Effector memory CD4-positive, alpha-beta T cell (primary cell): ENCODE results near the gene RBM15B.

Experiments used
- DNase-seq, 3 donors: peaks; one replicate each; pipeline ENCODE4 v3.0.0-alpha.2; 2020
- H3K27ac ChIP-seq: 2 replicates; pipeline ENCODE4 v1.7.0; 2013; ENCODE audit warnings: mild to moderate bottlenecking, low read length, moderate library complexity; ENCODE audit not compliant: insufficient read depth, poor library complexity, severe bottlenecking
- H3K27me3 ChIP-seq: replicated peaks from 2 replicates; pipeline ENCODE4 v1.7.0; 2013; ENCODE audit warnings: mild to moderate bottlenecking, low read length; ENCODE audit not compliant: insufficient read depth, control insufficient read depth, poor library complexity, severe bottlenecking
- H3K36me3 ChIP-seq: 2 replicates; pipeline ENCODE4 v1.7.0; 2013; ENCODE audit warnings: mild to moderate bottlenecking, low read length, moderate library complexity; ENCODE audit not compliant: control insufficient read depth, insufficient read depth
- H3K4me1 ChIP-seq: 2 replicates; pipeline ENCODE4 v1.7.0; 2013; ENCODE audit warnings: low read length, mild to moderate bottlenecking; ENCODE audit not compliant: control insufficient read depth, insufficient read depth, poor library complexity, severe bottlenecking
- H3K4me3 ChIP-seq: 2 replicates; pipeline ENCODE4 v1.7.0; 2013; ENCODE audit warnings: low read length, low read depth, mild to moderate bottlenecking; ENCODE audit not compliant: insufficient read depth, poor library complexity, severe bottlenecking
- H3K9me3 ChIP-seq: 2 replicates; pipeline ENCODE4 v1.7.0; 2013; ENCODE audit warnings: mild to moderate bottlenecking, low read length, moderate library complexity; ENCODE audit not compliant: control insufficient read depth

RBM15B gene

DNA sequence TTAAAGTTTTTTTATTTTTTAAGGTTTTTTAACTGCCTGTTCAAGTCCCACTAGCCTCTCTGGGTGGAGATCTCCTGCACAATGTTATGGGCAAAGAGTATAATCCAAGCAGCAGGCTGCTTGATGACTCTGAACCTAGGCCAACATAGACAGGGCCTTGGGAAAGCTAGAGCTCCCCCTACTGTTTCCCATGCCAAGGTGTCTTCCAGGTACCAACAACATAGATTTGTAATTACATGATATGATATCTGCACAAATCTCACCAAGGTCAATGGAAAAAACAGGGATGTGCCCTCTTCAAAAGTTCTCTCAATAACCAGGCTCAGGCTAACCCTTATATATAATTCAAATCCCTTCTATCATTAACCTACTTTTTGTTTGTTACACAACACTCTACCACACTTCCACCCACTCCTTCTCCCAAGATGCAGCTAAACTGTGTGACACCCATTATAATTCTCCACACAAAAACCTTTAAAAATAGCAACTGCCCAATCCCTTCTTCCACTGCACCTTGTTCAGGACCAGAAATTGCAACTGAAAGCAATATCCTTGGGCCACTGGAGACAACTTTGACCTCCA is 43.8 kb downstream of the RBM15B start:
- no peaks in the 10 kb centered on the region for H3K9me3 ChIP-seq
- H3K27me3 ChIP-seq = no peaks in the 10 kb centered on the region
- no peak overlapping the region for H3K27ac ChIP-seq
- peak in 2 of 3 donors; percentile 5 to 12 for DNase-seq
- no peak overlapping the region for H3K4me3 ChIP-seq
- H3K4me1 ChIP-seq = no peaks in the 10 kb centered on the region
- H3K36me3 ChIP-seq = peaks cover 17% of the 10 kb centered on the region

DNA sequence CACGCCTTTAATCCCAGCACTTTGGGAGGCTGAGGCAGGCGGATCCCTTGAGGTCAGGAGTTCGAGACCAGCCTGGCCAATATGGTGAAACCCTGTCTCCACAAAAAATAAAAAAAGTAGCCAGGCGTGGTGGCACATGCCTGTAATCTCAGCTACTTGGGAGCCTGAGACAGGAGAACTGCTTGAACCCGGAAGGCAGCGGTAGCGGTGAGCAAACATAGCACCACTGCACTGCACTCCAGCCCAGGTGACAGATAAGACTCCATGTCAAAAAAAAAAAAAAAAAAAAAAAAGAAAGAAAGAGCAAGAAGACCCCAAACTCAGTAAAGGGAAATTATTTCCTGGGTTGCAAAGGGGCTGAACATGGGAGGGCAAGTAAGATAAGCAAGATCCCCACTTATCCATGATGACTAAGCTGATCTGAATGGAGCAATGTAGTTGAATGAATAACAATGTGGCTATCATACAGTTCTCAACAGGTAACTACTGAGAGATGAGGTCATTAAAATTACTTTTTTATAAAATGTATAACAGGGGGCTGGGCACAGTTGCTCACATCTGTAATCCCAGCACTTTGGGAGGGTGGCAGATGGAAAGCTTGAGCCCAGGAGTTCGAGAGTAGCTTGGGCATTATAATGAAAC is 46.0 kb downstream of the RBM15B start:
- Histone ChIP-seq H3K36me3 (peaks cover 17% of the 10 kb centered on the region), H3K4me3 (no peak overlapping the region), H3K4me1 (peaks cover 6% of the 10 kb centered on the region), H3K27ac (no peak overlapping the region), H3K27me3 (no peaks in the 10 kb centered on the region), H3K9me3 (no peaks in the 10 kb centered on the region)
- DNase-seq = no peak

DNA sequence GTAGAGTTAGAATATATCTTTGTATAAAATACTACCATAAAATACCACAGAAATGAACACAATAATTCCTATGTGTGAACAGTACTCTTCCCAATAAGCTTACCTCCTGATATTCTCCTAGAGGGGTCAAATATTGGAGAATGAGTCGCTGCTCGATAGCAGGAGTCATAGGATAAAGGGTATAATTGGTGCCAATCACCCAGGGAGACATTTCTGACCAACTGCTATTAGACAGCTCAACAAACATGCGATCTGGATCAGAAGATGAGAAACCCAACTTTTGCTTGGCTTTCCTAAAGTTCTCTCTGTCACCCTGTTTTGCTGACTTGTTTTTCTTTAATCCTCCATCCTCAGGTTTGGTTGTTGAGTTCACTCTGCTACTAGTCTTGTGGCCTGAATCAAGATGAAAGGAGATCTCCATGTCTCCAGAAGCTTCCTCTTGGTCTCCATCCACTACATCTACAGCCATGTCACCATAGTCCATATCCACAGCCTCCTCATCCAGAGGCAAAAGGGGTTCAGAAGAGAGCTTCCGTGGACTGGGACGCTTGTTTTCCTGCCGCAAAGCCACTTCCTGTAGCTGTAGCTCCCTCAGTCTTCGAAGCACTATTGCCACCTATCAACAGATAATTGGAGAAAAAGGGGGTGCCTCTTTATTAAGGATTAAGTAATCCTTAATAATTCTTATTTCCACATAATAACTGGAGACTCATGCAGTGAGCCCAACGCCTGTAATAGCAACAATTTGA is 50.4 kb downstream of the RBM15B start:
- Histone ChIP-seq H3K27me3 (no peaks in the 10 kb centered on the region), H3K27ac (no peak overlapping the region), H3K4me3 (no peak overlapping the region), H3K9me3 (no peaks in the 10 kb centered on the region), H3K4me1 (peaks cover 6% of the 10 kb centered on the region), H3K36me3 (peaks cover 14% of the 10 kb centered on the region)
- no peak for DNase-seq

DNA sequence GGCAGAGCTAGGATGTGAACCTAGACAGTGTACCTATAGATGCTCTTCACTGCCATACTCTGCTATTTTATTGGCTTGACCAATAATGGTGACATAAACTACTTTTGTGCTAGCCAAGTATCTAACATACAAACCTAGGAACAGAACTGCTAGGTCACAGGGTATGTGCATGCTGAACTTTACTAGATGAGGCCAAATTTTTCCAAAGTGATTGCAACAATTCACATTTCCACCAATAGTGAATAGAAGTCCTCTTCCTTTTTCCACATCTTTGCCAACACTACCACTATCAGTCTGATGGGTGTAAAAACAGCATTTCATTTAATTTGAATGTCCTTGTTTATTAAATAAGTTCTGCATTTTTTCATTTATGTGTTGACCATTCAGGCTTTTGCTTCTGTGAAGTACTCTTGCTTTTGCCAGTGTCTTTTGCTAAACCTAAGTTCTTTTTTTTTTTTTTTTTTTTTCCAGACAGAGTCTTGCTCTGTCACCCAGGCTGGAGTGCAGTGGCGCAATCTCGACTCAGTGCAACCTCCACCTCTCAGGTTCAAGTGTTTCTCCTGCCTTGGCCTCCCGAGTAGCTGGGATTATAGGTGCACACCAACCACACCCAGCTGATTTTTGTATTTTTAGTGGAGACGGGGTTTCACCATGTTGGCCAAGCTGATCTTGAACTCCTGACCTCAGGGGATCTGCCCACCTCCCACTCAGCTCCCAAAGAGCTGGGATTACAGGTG is 54.6 kb downstream of the RBM15B start:
- Histone ChIP-seq H3K9me3 (no peaks in the 10 kb centered on the region), H3K36me3 (peaks cover 6% of the 10 kb centered on the region), H3K27ac (no peak overlapping the region), H3K4me3 (no peak overlapping the region), H3K4me1 (peaks cover 6% of the 10 kb centered on the region), H3K27me3 (no peaks in the 10 kb centered on the region)
- DNase-seq = no peak
